K562 (cell line): Measurements from ENCODE around the gene CEP128.

ENCODE experiments used
- CEBPB ChIP-seq: fragments of 450-650 bp; IDR thresholded peaks from 2 replicates; pipeline ENCODE4 v1.6.1; 2016; ENCODE audit warnings: missing genetic modification characterization, missing compliant biosample characterization
- CREB3L1 ChIP-seq: fragments of 450-650 bp; IDR thresholded peaks from 2 replicates; pipeline ENCODE4 v1.6.1; 2014; ENCODE audit warnings: low read depth, mild to moderate bottlenecking, moderate library complexity, borderline replicate concordance
- POLR2AphosphoS2 ChIP-seq: IDR thresholded peaks from 2 replicates; pipeline ENCODE4 v1.6.1; 2012; ENCODE audit warnings: low read length, improper control_type of control experiment
- ZNF766 ChIP-seq: fragments of 200-800 bp; sonication (Bioruptor generic); conservative IDR thresholded peaks from 2 replicates; pipeline ENCODE4 v1.6.1; 2016; ENCODE audit warnings: missing genetic modification characterization, missing compliant biosample characterization

- TF ChIP-seq CREB3L1 (no peak), CEBPB (no peak), POLR2AphosphoS2 (no peak), ZNF766 (CRISPR knock-in tag) (no peak)
Observed at GRCh38 chr14:80489513-80489912, 452.0 kb downstream of the CEP128 start.
